GM10266 (cell line): ENCODE measurements around the gene SELENOI.
"Not testable (repeated sequence)": the region's sequence is repeated elsewhere in the genome, so short reads cannot be mapped to it uniquely, and the experiment has no call there.

ENCODE experiments used
- DNase-seq: peaks from one replicate; pipeline ENCODE4 v3.0.0; 2012; ENCODE audit errors: extremely low spot score
- CTCF ChIP-seq: IDR thresholded peaks from 2 replicates; pipeline ENCODE4 v1.5.1; 2012; ENCODE audit warnings: mild to moderate bottlenecking, low read depth; ENCODE audit not compliant: control insufficient read depth, insufficient read depth; ENCODE audit errors: missing control alignments

Gene SELENOI

GRCh38 chr2:26327291-26328272, 18.4 kb upstream of the SELENOI start:
- TF ChIP-seq CTCF, result no peak
- DNase-seq, result no peak

- DNase-seq, result not testable (repeated sequence)
These were observed 16.9 kb upstream of the SELENOI start for GRCh38 chr2:26329083-26329482.

- TF ChIP-seq CTCF, result peak; percentile 91
- DNase-seq, result peak; percentile 74
These were observed 15.8 kb upstream of the SELENOI start for GRCh38 chr2:26330114-26330549.

DNA sequence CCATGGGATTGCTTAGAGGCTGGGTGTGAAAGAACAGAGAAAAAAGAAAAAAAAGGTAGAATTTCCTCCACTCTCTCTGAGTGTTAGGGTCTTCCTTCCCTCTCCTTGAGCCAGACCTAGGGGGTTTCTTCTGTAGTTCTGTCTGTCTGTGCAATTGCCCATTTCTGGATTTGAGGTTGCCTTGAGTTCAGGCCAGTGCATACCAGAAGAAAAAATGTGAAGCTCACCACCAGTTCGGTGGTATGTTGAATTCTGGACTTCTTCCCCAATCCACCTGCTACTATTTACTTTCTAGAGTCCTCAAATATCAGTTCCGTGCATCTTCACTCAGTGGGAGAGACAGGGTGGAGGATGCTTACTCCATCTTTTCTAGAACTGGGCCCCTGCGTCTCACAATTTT, 15.3 kb upstream of the SELENOI start:
- TF ChIP-seq CTCF, result no peak
- no peak for DNase-seq

DNA sequence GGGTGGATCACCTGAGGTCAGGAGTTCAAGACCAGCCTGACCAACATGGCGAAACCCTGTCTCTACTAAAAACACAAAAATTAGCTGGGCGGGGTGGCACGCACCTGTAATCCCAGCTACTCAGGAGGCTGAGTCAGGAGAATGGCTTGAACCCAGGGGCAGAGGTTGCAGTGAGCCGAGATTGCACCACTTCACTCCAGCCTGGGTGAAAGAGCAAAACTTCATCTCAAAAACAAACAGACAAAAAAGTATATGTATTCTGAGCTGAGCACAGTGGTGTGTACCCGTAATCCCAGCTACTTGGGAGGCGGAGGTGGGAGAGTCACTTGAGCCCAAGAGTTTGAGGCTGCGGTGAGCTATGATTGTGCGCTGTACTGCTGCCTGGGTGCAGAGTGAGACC, 14.6 kb upstream of the SELENOI start:
- not testable (repeated sequence) for DNase-seq

- DNase-seq, result no peak
These were observed 12.7 kb upstream of the SELENOI start for GRCh38 chr2:26333293-26333692.

DNA sequence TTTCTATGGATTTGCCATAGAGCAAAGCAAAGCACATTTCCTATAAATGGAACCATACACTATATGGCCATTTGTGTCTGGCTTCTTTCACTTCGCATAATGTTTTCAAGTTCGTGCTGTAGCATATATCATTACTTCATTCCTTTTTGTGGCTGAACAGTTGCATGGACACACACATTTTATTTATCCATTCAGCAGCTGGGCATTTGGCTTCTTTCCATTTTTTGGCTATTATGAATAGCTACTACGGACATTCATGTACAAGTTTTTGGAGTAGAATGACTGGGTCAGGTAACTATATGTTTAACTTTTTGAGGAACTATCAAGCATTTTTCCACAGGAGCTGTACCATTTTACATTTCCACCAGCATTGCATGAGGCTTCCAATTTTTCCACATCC, 10.7 kb upstream of the SELENOI start:
- DNase-seq, result no peak
- no peak for TF ChIP-seq CTCF

More at GRCh38 chr2:26333293-26333692, 12.7 kb upstream of the SELENOI start:
- TF ChIP-seq CTCF, result no peak

DNA sequence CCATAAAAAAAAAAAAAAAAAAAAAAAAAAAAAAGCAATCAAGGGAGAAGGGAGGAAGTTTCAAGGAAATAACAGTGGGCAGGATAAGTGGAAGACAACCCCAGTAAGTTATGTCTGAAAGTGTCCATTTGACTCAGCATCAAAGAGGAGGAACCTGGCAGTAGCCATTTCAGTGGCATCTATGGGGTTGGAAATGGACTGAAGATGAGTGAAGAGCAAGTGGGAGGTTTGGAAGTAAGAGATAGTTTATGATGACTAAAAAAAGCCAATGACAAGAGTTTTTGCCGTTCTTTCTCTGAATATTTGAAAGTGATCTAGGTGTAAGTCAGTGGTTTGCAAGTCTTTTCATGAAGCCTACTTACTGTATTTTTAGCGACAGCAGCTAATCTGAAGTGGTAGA, 9.2 kb upstream of the SELENOI start:
- DNase-seq, result no peak
- no peak for TF ChIP-seq CTCF
